ENCODE data around the gene CTSE. TPM values are rescaled to one million over a fixed set of nuclear protein-coding genes. Genes with fewer than 3 reads are reported as not detected.

CTSE gene
- total and polyA plus RNA-seq, 9 of the 15 experiments (the other 6 are each of a cell fraction or from before 2014, with no cell fraction given): 0.04 to 0.18 (median 0.09) TPM; not detected in 4

DNA sequence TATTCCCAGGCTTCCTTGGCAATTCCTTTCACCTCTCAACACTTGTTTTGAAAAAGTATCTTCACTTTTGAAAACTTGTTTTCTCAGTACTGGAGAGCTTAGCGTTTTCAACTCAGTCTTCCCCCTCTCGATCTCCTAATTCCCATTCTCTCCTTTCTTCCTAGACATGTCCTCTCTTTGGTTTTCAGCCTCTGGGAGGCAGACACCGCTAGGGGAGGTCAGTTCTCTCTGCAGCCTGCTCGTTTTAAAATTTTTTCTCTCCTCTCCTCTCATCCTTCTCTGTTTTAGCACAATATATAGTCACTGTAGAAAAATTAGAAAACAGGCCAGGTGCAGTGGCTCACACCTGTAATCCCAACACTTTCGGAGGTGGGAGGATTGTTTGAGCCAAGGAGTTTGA lies 16.6 kb upstream of the CTSE start (continued):
- TF ChIP-seq, protein P1, sequence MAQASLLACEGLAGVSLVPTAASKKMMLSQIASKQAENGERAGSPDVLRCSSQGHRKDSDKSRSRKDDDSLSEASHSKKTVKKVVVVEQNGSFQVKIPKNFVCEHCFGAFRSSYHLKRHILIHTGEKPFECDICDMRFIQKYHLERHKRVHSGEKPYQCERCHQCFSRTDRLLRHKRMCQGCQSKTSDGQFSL (CRISPR knock-in tag; IDR thresholded peaks at IDR 0.05): no peak
- TF ChIP-seq, protein P1 (tag; IDR thresholded peaks at IDR 0.05): no peak
- TF ChIP-seq ZNF24 (IDR thresholded peaks at IDR 0.05): no peak

DNA sequence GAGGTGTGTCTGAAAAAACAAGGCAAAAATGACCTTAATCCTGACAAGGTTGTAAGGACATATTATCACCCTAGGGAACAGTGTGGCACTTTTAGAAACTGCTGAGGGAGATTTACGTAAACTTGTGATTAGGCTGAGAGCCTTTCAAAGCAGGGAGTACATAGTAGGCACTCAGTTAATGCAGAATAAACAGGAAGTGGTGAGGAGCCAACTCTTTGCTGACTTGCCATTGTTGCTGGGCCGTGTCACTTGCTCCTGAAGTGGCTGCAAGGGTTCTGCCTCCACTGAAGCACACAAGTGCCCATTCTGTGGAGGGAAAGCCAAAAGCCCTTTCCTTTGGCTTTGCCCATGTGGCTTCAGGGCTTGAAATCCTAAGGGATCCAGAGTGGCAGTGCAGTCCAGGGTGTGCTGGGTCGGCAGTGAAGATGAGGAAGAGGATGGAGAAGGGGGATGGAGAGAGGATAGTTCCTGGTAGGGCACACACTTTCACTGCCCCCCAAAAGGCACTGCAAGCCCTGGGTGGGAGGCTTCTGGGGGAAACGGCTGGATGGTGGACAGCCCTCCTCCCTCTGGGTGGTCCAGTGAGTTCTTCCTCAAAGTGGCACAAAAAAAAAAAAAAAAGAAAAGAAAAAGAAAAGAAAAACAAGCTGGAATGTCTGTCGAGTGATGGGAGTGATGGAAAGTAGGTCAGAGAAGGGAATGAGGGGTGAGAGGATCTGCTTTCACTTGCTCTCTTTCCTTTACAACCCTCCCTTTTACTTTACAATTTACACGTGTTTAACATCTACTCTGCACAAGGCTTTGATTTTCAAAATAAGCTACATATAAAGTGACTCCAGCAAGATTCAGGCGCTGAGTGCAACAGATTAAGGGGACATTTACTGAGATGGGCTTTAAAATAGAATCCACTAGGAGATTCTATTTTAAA lies 15.6 kb upstream of the CTSE start:
- H3K4me3 ChIP-seq: no peak overlapping the region
- ChIA-PET CTCF (ENCODE audit: low intra/inter-chr PET ratio) (no interaction called here), POLR2A (interaction anchor here (0.5 to 1.3 kb wide), 3 partner anchors 8 to 74 kb away, joined by 3 to 4 read pairs (median 3); no protein-coding TSS in a partner anchor)
- no peak for TF ChIP-seq CBX1 (IDR thresholded peaks at IDR 0.05; ENCODE audit: low read depth)
- TF ChIP-seq, protein P2, sequence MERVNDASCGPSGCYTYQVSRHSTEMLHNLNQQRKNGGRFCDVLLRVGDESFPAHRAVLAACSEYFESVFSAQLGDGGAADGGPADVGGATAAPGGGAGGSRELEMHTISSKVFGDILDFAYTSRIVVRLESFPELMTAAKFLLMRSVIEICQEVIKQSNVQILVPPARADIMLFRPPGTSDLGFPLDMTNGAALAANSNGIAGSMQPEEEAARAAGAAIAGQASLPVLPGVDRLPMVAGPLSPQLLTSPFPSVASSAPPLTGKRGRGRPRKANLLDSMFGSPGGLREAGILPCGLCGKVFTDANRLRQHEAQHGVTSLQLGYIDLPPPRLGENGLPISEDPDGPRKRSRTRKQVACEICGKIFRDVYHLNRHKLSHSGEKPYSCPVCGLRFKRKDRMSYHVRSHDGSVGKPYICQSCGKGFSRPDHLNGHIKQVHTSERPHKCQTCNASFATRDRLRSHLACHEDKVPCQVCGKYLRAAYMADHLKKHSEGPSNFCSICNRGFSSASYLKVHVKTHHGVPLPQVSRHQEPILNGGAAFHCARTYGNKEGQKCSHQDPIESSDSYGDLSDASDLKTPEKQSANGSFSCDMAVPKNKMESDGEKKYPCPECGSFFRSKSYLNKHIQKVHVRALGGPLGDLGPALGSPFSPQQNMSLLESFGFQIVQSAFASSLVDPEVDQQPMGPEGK (CRISPR knock-in tag; IDR thresholded peaks at IDR 0.05; ENCODE audit: borderline replicate concordance): no peak
- peak; percentile 94 for TF ChIP-seq ZKSCAN8 (CRISPR knock-in tag; IDR thresholded peaks at IDR 0.05)
- peak; percentile 29; the same call in 1 of the 2 replicates for TF ChIP-seq SPI1 (IDR thresholded peaks at IDR 0.05; ENCODE audit: borderline replicate concordance, low read depth, low read length)
- H3K9me3 ChIP-seq (replicated peaks; ENCODE audit: control insufficient read depth, insufficient read depth, low read depth, low read length): no peaks in the 10 kb centered on the region
- in situ Hi-C loops (cut with MboI): no loop called here
- no peak overlapping the region for H2AFZ ChIP-seq (ENCODE audit: low read depth, low read length)
- ATAC-seq (no peak), FAIRE-seq (no peak), DNase-seq (ENCODE audit: extremely low read depth in 1 of 4, low spot score in 3 of 4) (no peak)
- no peak overlapping the region for H3K27ac ChIP-seq (ENCODE audit: extremely low read depth, low read depth, low read length)
- intact Hi-C loops (cut with micrococcal nuclease): no loop called here
- 0% methylated on average over 7 of the region's 7 CpGs for WGBS (ENCODE audit: insufficient coverage, low coverage, missing lambda C conversion rate)
- H3K79me2 ChIP-seq (ENCODE audit: control insufficient read depth, insufficient read depth, low read length): no peaks in the 10 kb centered on the region
- BruUV-seq (replicated peaks): no TSS peak
- no peaks in the 10 kb centered on the region for H3K9me1 ChIP-seq (ENCODE audit: control insufficient read depth, insufficient read depth, low read length)
- H3K27me3 ChIP-seq (ENCODE audit: control insufficient read depth in 2 of 2, insufficient read depth in 2 of 2, low read length in 2 of 2): peaks cover 27 to 49% of the 10 kb centered on the region in 2 experiments
- H3K9ac ChIP-seq (ENCODE audit: insufficient read depth in 1 of 2, low read depth in 2 of 2, low read length in 2 of 2): no peak overlapping the region
- no peak overlapping the region for H3K4me2 ChIP-seq (ENCODE audit: insufficient read depth, low read length)
- no peaks in the 10 kb centered on the region for H3K4me1 ChIP-seq (replicated peaks in 1 of 2; ENCODE audit: control insufficient read depth in 2 of 2, insufficient read depth in 2 of 2, low read length in 2 of 2)
- no peaks in the 10 kb centered on the region for H4K20me1 ChIP-seq (replicated peaks; ENCODE audit: control insufficient read depth, insufficient read depth, low read length)
- no peaks in the 10 kb centered on the region for H3K36me3 ChIP-seq (ENCODE audit: control insufficient read depth, insufficient read depth, low read length)
